Activated CD4-positive, alpha-beta T cell treated with anti-CD3 and anti-CD28 coated beads, Interleukin-2, amount 50 U/mL, for 16 hours (primary cell): Measurements from ENCODE around the gene NFAT5.

Source experiments
- DNase-seq: peaks from one replicate; pipeline ENCODE4 v3.0.0-alpha.2; 2020

The NFAT5 gene

DNA sequence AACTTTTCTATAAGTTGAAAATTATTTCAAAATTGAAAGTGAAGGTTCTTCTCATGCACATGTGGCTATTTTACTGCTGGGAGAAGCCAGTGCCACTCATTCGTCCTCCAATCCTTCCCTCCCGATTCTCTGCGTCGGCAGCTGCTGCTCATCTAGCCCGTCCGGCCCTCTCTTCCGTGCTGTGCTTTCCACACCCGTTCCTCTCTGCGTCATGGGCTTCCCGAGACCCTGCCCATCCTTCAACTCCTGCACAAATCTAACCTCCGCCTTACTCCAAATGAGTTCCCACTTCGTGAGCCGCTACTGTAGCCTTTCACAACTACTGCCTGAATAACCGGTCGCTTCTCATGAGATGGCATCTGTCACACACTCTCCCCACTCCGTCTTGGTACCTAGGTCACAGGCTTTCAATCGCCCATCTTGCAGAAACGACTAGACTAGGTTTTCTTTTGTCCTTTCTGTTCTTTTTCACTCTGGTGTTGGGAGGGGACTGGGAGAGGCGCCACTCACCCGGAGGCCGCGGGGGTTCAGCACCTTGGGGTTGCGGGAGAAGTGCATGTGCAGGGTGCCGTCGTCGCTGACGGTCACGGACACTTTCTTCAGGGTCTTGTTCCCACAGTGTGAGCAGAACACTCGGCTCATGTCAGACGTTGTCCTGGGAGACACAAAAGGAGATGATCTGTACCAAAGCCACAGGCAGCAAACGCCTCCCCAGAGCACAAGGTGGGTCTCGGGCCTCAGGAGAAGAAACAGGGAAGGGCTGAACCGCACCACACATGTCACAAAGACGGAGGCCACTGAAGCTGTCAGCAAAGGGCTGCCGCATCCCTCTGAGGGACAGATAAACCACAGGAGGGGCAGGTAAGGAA lies 178.8 kb downstream of the NFAT5 start:
- DNase-seq = no peak

DNA sequence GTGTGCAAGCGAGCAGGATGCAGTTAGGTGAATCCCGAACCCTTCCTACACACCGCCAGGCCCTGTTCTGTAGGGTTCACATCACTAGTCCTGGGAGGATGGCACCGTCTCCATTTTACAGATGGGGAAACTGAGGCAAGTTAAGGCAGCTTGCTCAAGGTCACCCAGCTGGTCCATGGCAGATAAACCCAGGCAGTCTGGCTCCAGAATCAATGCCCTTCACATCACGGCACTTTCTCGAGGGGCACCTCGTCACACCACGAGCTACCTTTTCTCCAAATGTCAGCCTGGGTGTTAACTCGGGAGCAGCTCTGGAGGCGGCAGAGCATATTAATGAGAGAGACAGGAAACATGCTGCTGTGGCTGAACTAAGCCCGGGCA lies 179.5 kb downstream of the NFAT5 start:
- no peak for DNase-seq

DNA sequence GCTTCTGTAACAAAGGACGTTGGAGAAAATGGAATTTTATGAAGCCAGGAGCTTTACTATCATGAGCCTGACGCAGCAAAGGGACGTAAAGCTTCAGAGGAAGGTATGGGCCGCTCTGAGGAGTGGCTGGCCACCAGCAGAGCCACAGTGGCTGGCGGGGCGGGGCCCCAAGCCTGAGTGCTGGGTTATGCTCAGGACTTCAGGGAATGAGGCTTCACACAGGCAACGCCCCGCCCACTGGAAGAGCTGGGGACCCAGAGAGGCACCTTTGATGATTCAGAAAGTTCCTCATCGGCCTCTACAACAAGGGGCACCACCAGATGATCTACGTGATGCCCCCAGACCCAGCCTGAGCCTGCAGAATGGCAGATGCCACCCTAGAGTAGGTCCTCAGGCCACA lies 180.2 kb downstream of the NFAT5 start:
- no peak for DNase-seq

DNA sequence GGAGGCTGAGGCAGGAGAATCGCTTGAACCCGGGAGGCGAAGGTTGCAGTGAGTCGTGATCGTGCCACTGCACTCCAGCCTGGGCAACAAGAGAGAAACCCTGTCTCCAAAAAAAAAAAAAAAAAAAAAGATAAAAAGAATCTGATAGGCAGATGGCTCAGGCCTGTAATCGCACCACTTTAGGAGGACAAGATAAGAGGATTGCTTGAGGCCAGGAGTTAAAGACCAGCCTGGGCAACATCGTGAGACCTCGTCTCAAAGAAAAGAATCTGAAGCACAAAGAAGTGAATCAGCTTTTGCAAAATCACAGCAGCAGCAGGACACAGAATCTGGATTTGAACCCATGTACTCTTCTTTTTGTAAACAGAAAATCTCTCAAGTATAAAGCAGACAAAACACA lies 181.3 kb downstream of the NFAT5 start:
- DNase-seq = no peak

DNA sequence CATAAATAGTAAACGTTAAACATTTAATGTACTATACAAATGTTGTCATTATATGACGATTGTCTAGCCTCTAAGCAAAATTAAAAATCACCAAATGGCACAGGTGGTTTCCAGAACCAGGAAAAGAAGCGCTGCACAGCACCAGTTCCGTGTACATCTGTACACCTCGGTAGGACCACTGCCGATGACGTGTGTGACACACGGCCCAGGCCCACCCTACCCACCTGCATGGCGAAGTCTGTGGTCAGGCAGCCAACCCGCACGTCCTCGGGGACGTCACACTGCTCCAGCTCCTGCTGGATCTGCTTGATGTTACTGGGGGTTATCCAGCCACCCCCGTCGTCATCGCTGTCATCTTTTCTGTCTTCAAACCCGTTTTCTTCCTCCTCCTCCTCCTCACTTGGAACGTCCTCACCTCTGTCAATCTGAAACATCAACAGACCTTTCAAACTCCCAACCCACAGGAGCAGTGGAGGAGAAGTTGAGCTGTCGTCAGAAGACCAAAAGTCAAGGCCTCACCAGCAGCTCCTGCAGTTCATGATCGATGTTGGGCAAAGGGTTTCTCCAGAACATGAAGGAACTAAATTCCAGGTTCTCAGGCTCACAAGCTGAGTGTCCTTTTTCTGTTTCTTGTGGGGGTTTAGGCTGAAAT lies 183.1 kb downstream of the NFAT5 start:
- DNase-seq = no peak

DNA sequence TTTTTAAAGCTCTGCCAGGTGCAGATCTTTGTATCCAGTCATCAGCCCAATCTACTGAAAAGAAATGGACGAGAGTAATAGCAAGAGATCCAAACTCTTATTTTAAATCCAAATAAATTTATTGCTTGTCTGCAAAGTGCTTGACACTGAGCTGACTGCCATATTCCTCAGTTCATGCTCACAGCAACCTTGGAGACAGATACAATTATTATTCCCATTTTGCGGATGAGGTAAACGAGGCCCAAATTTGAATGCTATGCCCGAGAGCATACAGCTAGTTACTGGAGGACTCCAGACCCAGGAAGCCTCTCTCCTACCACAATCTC lies 188.3 kb downstream of the NFAT5 start:
- no peak for DNase-seq
